HG02571 (cell line): ENCODE measurements around the gene NIN.

Experiments
- ATAC-seq: cut with Tn5 transposase; IDR thresholded peaks from one replicate; pipeline ENCODE4 v1.9.1; 2021; ENCODE audit warnings: mild to moderate bottlenecking, moderate library complexity; ENCODE audit not compliant: unreplicated experiment

Gene NIN

DNA sequence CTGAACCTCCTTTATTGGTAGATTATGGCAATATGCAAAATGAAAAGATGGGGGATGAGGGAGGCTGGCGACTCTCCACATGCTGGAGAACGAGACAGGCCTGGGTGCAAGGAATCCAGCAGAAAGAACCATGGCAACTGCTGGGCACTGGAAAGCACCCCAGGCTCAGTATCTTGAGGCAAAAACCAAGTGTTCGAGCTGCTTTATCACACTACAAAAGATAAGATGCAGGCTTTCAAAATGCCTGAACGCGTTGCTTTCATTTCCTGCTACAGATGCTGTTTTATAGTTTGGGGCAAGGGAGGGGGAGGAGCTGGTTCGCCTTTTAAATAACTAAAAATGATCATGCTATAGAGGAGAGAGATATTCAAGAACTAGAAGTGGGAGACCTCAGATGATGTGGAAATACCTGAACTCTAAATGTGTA lies 38.9 kb downstream of the NIN start:
- ATAC-seq: no peak

- ATAC-seq: peak; percentile 29
Observed at GRCh38 chr14:50791201-50791600, 39.8 kb downstream of the NIN start.

DNA sequence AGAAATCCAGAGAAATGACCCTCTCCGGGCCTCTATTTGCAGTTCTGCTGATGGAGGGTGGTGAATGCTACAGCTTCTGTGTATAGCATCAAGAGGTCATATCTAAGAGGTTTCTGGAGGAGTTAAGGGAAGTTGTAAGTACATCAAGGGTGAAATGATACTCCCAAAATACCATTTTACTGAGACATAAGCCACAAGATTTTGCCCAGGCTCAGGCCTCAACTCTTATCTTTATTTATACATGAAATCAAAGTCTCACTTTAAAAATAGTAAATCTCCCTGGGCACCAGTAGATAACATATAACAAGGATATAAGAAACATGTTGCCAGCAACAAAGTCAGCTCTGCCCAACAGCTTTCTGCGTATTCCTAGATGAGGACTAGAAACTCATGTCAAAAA lies 40.4 kb downstream of the NIN start:
- ATAC-seq: no peak

DNA sequence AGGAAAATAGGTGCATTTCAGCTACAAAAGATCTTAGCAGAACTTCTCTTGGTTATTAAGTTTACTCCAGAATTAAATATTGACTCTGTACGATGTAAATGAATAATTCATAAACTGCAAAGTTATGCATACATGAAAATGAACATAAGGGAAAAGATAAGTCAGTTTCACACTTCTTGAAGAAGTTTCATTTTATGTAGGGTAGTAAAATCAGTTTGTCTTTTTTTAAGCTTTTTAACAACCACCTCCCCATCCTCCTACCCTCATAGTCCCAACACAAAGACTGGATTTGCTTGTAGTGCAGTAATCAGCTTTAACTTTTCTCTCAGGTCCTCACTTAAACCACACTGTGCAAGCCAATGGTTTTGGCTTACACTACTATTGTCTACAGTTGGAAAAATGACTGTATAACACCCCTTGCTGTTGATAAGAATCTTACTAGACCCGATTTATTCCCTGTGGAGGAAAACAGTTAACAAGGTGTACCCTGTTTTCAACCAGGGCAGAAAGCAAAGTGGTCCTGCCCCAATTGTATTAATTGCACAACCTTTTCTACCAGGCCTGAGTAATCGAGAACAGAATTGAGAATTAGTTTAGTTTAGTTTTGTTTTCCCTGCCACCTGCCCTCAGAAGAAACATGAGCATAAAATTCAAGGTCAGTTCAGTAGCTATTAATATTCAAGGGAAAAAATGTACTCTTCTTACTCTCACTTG lies 44.1 kb downstream of the NIN start:
- ATAC-seq: no peak

GRCh38 chr14:50785457-50786063 lies 45.4 kb downstream of the NIN start:
- ATAC-seq: no peak

DNA sequence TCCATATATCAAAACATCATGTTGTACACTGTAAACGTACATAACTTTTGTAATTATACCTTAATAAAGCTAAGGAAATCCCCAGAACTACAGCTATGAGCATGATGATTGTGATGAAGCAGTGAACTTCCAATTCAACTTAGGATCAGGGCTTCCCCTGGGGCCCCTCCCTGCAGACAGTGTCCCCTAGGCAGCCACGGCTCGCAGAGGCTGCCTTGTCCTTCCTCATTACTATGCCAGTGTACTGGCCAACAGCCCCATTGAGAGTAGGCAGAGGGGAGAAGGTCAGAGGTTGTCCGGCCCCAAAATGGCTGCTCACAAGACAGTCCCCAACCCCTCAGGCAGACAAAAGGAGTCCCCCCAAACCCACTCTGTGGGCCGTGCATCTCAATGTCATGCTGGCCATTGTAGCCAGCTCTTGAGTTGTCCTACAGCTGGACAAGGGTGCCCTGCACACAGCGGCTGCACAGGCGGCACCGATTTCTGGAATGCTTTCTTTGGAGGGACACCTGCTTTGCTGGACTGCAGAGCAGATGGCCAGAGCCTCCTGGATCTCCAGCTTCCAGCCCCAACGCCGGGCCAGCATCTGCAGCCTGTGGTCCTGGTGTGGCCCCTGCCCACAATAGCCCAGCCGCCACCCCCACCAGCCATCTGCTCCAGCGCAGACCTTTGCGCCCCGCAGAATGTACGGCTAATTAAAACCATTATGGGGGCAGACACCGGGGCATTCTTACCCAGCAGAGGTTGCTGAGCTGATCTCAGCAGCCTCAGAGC lies 46.1 kb downstream of the NIN start:
- ATAC-seq: no peak

- ATAC-seq: no peak
Observed at GRCh38 chr14:50783563-50783962, 47.4 kb downstream of the NIN start.

- ATAC-seq: no peak
Observed at GRCh38 chr14:50780393-50780792, 50.6 kb downstream of the NIN start.

GRCh38 chr14:50778721-50779483 lies 52.1 kb downstream of the NIN start:
- ATAC-seq: no peak

DNA sequence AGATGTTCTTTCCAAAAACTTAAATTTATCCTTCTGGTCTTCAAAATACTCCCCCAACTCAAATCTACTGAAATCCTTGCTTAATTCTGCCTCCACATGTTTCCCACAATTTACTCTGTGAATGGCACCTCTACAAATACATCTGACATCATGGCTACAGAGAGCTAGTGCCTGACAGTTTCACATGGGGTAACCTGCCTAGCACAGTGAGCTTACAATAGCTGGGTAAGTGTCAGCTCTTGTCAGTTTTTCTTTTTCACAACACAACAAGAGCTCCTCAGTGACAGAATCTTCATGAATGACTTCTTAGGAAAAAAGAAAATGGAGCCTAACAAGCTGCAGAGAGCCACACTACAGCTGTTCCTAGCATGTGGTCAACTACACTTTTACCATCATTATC lies 54.4 kb downstream of the NIN start:
- ATAC-seq: no peak

DNA sequence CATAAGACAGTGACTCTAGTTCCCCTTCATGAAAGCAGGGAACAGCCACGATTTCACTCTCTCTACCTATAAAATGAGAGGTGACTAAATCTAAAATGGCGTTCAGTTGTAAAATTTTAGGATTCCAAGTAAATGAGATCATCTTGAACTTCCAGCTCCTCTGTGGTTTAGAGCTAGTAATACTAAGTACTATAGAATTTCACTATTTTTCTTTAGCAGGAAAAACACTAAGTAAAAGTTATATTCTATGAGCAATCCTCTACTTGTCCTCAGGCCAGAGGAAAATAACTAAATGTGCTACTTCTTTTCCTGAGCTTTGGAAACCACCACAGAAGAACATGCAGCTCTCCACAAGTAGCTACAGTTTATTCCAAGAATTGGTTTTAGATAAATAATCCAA lies 55.6 kb downstream of the NIN start:
- ATAC-seq: no peak

GRCh38 chr14:50774542-50775267 lies 56.3 kb downstream of the NIN start:
- no peak for ATAC-seq

- ATAC-seq: no peak
Observed at GRCh38 chr14:50773632-50774541, 57.1 kb downstream of the NIN start.

- no peak for ATAC-seq
Observed at GRCh38 chr14:50772412-50772811, 58.5 kb downstream of the NIN start.

GRCh38 chr14:50770586-50770985 lies 60.4 kb downstream of the NIN start:
- no peak for ATAC-seq

DNA sequence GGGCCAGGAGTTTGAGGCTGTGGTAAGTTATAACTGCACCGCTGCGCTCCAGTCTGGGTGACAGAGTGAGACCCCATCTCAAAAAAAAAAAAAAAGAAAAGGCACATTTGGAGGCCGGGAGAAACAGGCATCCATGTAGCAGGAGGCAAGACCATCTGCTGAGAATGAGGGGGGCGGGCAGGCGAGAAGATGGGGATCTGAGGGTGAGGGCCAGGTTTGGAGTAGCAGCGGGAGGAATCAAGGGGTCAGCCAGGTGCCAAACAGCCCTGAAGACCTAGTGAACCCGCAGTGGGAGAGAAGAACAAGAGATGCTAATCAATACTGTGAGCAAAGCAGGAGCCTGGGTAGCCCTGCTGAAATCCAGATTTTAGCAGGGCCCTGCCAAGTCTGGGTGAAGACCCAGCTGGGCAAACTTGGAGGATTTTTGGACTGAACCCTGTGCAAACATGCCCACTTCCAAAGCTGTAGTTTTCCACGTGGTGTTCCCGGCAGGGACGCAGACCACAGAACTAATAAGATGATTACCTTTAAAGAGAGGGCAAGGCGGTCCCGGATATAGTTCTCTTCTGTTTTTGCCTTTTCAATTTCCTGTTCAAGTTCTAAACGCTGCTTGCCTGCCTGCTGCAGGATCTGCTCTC lies 61.0 kb downstream of the NIN start:
- ATAC-seq: no peak

DNA sequence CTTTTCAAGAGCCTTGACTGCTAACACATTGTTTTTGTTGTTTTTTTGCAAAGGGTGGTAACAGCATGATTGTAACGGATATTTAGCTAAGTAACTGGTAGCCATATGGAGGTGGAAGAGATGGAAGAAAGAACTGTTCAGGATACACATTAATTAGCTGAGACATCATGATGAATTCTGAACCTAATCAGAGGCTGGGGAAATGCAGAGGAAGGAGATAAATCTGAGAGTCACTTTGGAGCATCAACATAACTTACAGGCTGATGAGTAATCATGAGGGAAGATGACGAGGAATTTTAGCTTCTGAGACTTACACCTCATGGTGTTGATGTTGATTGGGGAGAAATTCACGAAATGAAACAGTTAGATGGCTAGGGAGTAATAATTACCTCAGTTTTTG lies 62.3 kb downstream of the NIN start:
- no peak for ATAC-seq

GRCh38 chr14:50766338-50766886 lies 64.5 kb downstream of the NIN start:
- ATAC-seq: no peak
